H1 (cell line): ENCODE measurements around the gene TFCP2. TPM values are rescaled to one million over a fixed set of nuclear protein-coding genes. Genes with fewer than 3 reads are reported as not detected.

Experiments used
- CTCF ChIA-PET: fragments of 300-600 bp; sonication (Branson Sonifier 250); formaldehyde crosslinking; loops from one replicate; lab custom pipeline; 2021; ENCODE audit not compliant: partially characterized antibody; lab: Charles Lee
- POLR2A ChIA-PET: fragments of 300-600 bp; sonication (Branson Sonifier 250); formaldehyde crosslinking; loops from one replicate; lab custom pipeline; 2021; ENCODE audit warnings: inconsistent platforms; ENCODE audit not compliant: partially characterized antibody; lab: Charles Lee
- DNase-seq, 2 experiments: peaks; one replicate each; pipeline versions ENCODE4 v3.0.0 to v3.0.0-alpha.2; 2010 to 2022; ENCODE audit warnings: low spot score in 2 of 2, low read depth in 1 of 2, mixed read lengths in 1 of 2
- FAIRE-seq: peaks from 2 replicates; lab custom pipeline; 2011; peaks lifted over from hg19 to GRCh38; lab: Jason Lieb, UNC
- H2AFZ ChIP-seq: 2 replicates; pipeline ENCODE4 v1.8.1; 2012; ENCODE audit warnings: low read length, inconsistent platforms
- H2AK5ac ChIP-seq: 2 replicates; pipeline ENCODE4 v1.6.1; 2013; ENCODE audit warnings: low read depth, low read length
- H2BK120ac ChIP-seq: replicated peaks from 2 replicates; pipeline ENCODE3; 2013; ENCODE audit warnings: low read depth, low read length, inconsistent platforms
- H2BK12ac ChIP-seq: 2 replicates; pipeline ENCODE4 v1.6.1; 2013; ENCODE audit warnings: low read depth, low read length
- H2BK15ac ChIP-seq: 2 replicates; pipeline ENCODE4 v1.6.1; 2013; ENCODE audit warnings: low read length
- H2BK20ac ChIP-seq: 2 replicates; pipeline ENCODE4 v1.6.1; 2013; ENCODE audit warnings: low read length
- H2BK5ac ChIP-seq: 2 replicates; pipeline ENCODE4 v1.6.1; 2013; ENCODE audit warnings: low read depth, low read length
- H3K14ac ChIP-seq: 2 replicates; pipeline ENCODE4 v1.6.1; 2013; ENCODE audit warnings: inconsistent platforms; ENCODE audit not compliant: insufficient read length
- H3K18ac ChIP-seq: 2 replicates; pipeline ENCODE4 v1.6.1; 2013; ENCODE audit warnings: low read length; ENCODE audit errors: extremely low read depth
- H3K23ac ChIP-seq: 2 replicates; pipeline ENCODE4 v1.6.1; 2013; ENCODE audit warnings: inconsistent platforms; ENCODE audit not compliant: insufficient read length
- H3K23me2 ChIP-seq: 2 replicates; pipeline ENCODE4 v1.6.1; 2013; ENCODE audit warnings: low read depth, low read length
- H3K27ac ChIP-seq: 2 replicates; pipeline ENCODE4 v1.6.1; 2011; ENCODE audit warnings: low read depth, low read length, inconsistent platforms
- H3K27me3 ChIP-seq, 4 experiments: replicated peaks in 1 of 4; 1 replicate in 1 of 4; 2 replicates in 3 of 4; pipeline versions ENCODE4 v1.6.1 to v1.8.1; 2011 to 2013; ENCODE audit warnings: low read length in 3 of 4, mild to moderate bottlenecking in 3 of 4, inconsistent platforms in 2 of 4, mixed read lengths in 2 of 4, moderate library complexity in 1 of 4; ENCODE audit not compliant: control insufficient read depth in 3 of 4, insufficient read depth in 3 of 4; ENCODE audit errors: extremely low read depth in 1 of 4
- H3K36me3 ChIP-seq, 4 experiments: 2 replicates each; pipeline versions ENCODE4 v1.6.1 to v1.8.1; 2011 to 2013; ENCODE audit warnings: mild to moderate bottlenecking in 4 of 4, low read length in 3 of 4, moderate library complexity in 2 of 4, control low read depth in 1 of 4, inconsistent platforms in 1 of 4; ENCODE audit not compliant: insufficient read depth in 4 of 4, control insufficient read depth in 2 of 4
- H3K4ac ChIP-seq: replicated peaks from 2 replicates; pipeline ENCODE3; 2013; ENCODE audit warnings: low read length, low read depth, mixed read lengths, inconsistent platforms; ENCODE audit not compliant: insufficient read length
- H3K4me1 ChIP-seq, 4 experiments: replicated peaks in 1 of 4; 1 replicate in 1 of 4; 2 replicates in 3 of 4; pipeline versions ENCODE4 v1.6.1 to v1.8.1; 2011 to 2013; ENCODE audit warnings: low read length in 3 of 4, inconsistent platforms in 2 of 4, mixed read lengths in 1 of 4; ENCODE audit not compliant: insufficient read depth in 4 of 4, control insufficient read depth in 3 of 4
- H3K4me2 ChIP-seq, 2 experiments: 2 replicates each; pipeline versions ENCODE4 v1.6.1 to v1.8.1; 2011 to 2013; ENCODE audit warnings: low read depth in 2 of 2, low read length in 2 of 2, control low read depth in 1 of 2, inconsistent platforms in 1 of 2, mild to moderate bottlenecking in 1 of 2; ENCODE audit not compliant: insufficient read depth in 1 of 2
- H3K4me3 ChIP-seq, 4 experiments: fragments of 200-600, 300-600 bp in 1 of 4; sonication (generic), shearing (Covaris generic), sonication (Bioruptor Twin) in 1 of 4; 2 replicates each; pipeline versions ENCODE4 v1.5.1 to v1.8.1; 2011 to 2016; ENCODE audit warnings: low read length in 4 of 4, low read depth in 3 of 4, control low read depth in 2 of 4, inconsistent platforms in 2 of 4, mild to moderate bottlenecking in 2 of 4, mixed read lengths in 1 of 4, moderate library complexity in 1 of 4; ENCODE audit not compliant: insufficient read depth in 2 of 4; ENCODE audit errors: extremely low read depth in 1 of 4
- H3K56ac ChIP-seq: replicated peaks from 2 replicates; pipeline ENCODE3; 2013; ENCODE audit warnings: low read depth, mild to moderate bottlenecking, mixed read lengths, low read length, inconsistent platforms; ENCODE audit not compliant: insufficient read length
- H3K79me1 ChIP-seq: 2 replicates; pipeline ENCODE4 v1.6.1; 2013; ENCODE audit warnings: low read depth, low read length, control low read depth
- H3K79me2 ChIP-seq, 2 experiments: 2 replicates each; pipeline versions ENCODE4 v1.6.1 to v1.8.1; 2012 to 2013; ENCODE audit warnings: low read length in 2 of 2, mild to moderate bottlenecking in 2 of 2, inconsistent platforms in 1 of 2; ENCODE audit not compliant: insufficient read depth in 2 of 2, control insufficient read depth in 1 of 2
- H3K9ac ChIP-seq, 4 experiments: replicated peaks in 1 of 4; 1 replicate in 1 of 4; 2 replicates in 3 of 4; pipeline versions ENCODE4 v1.6.1 to v1.8.1; 2011 to 2013; ENCODE audit warnings: low read depth in 3 of 4, low read length in 3 of 4, control low read depth in 2 of 4, mild to moderate bottlenecking in 2 of 4, moderate library complexity in 2 of 4, inconsistent platforms in 1 of 4; ENCODE audit errors: extremely low read depth in 1 of 4
- H3K9me3 ChIP-seq, 2 experiments: 2 replicates each; pipeline versions ENCODE4 v1.6.1 to v1.8.1; 2012 to 2013; ENCODE audit warnings: mild to moderate bottlenecking in 2 of 2, moderate library complexity in 2 of 2, control low read depth in 1 of 2, inconsistent platforms in 1 of 2, low read depth in 1 of 2, low read length in 1 of 2, mixed read lengths in 1 of 2; ENCODE audit not compliant: insufficient read depth in 2 of 2
- H4K20me1 ChIP-seq, 2 experiments: replicated peaks in 1 of 2; 2 replicates each; pipeline versions ENCODE3 to v1.8.1; 2011 to 2013; ENCODE audit warnings: inconsistent platforms in 2 of 2, low read length in 2 of 2, mild to moderate bottlenecking in 1 of 2; ENCODE audit not compliant: insufficient read depth in 2 of 2, control insufficient read depth in 1 of 2
- H4K5ac ChIP-seq: 2 replicates; pipeline ENCODE4 v1.6.1; 2013; ENCODE audit warnings: low read length, low read depth, mixed read lengths, inconsistent platforms; ENCODE audit not compliant: insufficient read length
- H4K8ac ChIP-seq: 2 replicates; pipeline ENCODE4 v1.8.0; 2013; ENCODE audit warnings: mild to moderate bottlenecking, moderate library complexity, low read length, inconsistent platforms; ENCODE audit not compliant: insufficient read depth; ENCODE audit errors: extremely low read depth
- H4K91ac ChIP-seq: replicated peaks from 2 replicates; pipeline ENCODE3; 2013; ENCODE audit warnings: low read length, mixed read lengths, inconsistent platforms; ENCODE audit not compliant: insufficient read length
- EZH2 ChIP-seq: fragments of 200-600 bp; sonication (generic); IDR thresholded peaks from 2 replicates; pipeline ENCODE4 v1.7.1; 2012; ENCODE audit warnings: low read depth, mild to moderate bottlenecking, moderate library complexity, low read length, inconsistent platforms; ENCODE audit not compliant: severe bottlenecking
- GABPA ChIP-seq: IDR thresholded peaks from 2 replicates; pipeline ENCODE4 v1.6.1; 2011; ENCODE audit warnings: mild to moderate bottlenecking, low read length, moderate library complexity, borderline replicate concordance; ENCODE audit not compliant: insufficient read depth
- HDAC6 ChIP-seq: IDR thresholded peaks from one replicate; pipeline ENCODE4 v1.7.1; 2012; ENCODE audit warnings: low read depth, mild to moderate bottlenecking, inconsistent platforms, low read length, moderate library complexity
- KDM1A ChIP-seq: fragments of 200-600, 300-600 bp; sonication (generic); IDR thresholded peaks from 2 replicates; pipeline ENCODE4 v1.7.1; 2016; ENCODE audit warnings: mild to moderate bottlenecking, low read length, borderline replicate concordance
- KDM5A ChIP-seq: fragments of 200-600 bp; IDR thresholded peaks from 2 replicates; pipeline ENCODE4 v1.7.1; 2012; ENCODE audit warnings: mild to moderate bottlenecking, low read length, inconsistent platforms, mixed read lengths
- NANOG ChIP-seq: IDR thresholded peaks from 2 replicates; pipeline ENCODE4 v1.6.1; 2011; ENCODE audit warnings: low read length, low read depth, mild to moderate bottlenecking, inconsistent platforms; ENCODE audit not compliant: insufficient read depth, poor library complexity, severe bottlenecking
- TCF12 ChIP-seq: IDR thresholded peaks from 2 replicates; pipeline ENCODE4 v1.6.1; 2011; ENCODE audit warnings: low read depth, mild to moderate bottlenecking, low read length
- WGBS, 2 experiments: shearing (Covaris generic) in 1 of 2; methylation state at CpG; one replicate each; pipeline versions ENCODE4 v1.1.6 to v1.1.7; 2013 to 2015; ENCODE audit warnings: low lambda C conversion rate in 2 of 2, mixed read lengths in 2 of 2, inconsistent platforms in 1 of 2, low coverage in 1 of 2, missing lambda C conversion rate in 1 of 2; ENCODE audit not compliant: insufficient replicate concordance in 2 of 2, insufficient coverage in 1 of 2, insufficient read length in 1 of 2; ENCODE audit errors: extremely low coverage in 1 of 2, missing lambda C conversion rate in 1 of 2; 5-methylcytosine and 5-hydroxymethylcytosine counted together
- polyA plus RNA-seq, 7 experiments: library from polyadenylated mRNA; depleted of rRNA in 3 of 7; stranded (reverse) in 5 of 7; unstranded in 2 of 7; fragments of >200 nt in 5 of 7; fragments of 200-250 nt in 2 of 7; gene quantifications; 1 replicate in 5 of 7; 2 replicates in 1 of 7; 4 replicates in 1 of 7; pipeline versions ENCODE4 v1.2.1 to v1.2.3, GENCODE V29; 2011 to 2013; ENCODE audit warnings: missing spikeins in 2 of 7, mixed read lengths in 2 of 7
- total RNA-seq: library from RNA; stranded (reverse); fragmentation: NEBNext Ultra II Directional; extraction: Animal tissue kit (Norgen Biotek cat#: 25700); gene quantifications from 2 replicates; pipeline ENCODE4 v1.2.1, GENCODE V29; 2021

Gene TFCP2
- total and polyA plus RNA-seq, 2 of the 8 experiments (the other 6 are each of a cell fraction or from before 2014, with no cell fraction given), result 19.8 to 49.2 TPM

- Histone ChIP-seq H3K4me2 (no peak overlapping the region), H3K18ac (no peak overlapping the region), H3K9me3 (no peaks in the 10 kb centered on the region), H2BK120ac (no peak overlapping the region), H3K4me3 (no peak overlapping the region), H4K5ac (no peak overlapping the region), H3K4me1 (no peaks in the 10 kb centered on the region), H3K27me3 (no peaks in the 10 kb centered on the region), H3K9ac (no peak overlapping the region), H3K14ac (no peak overlapping the region), H4K91ac (no peak overlapping the region), H3K56ac (no peak overlapping the region), H2BK20ac (no peak overlapping the region), H2BK15ac (no peak overlapping the region), H2BK5ac (no peak overlapping the region), H4K8ac (no peak overlapping the region), H3K27ac (no peak overlapping the region), H3K79me2 (no peaks in the 10 kb centered on the region), H3K23ac (no peak overlapping the region), H4K20me1 (no peaks in the 10 kb centered on the region), H3K23me2 (no peaks in the 10 kb centered on the region), H2AFZ (no peak overlapping the region), H3K79me1 (no peaks in the 10 kb centered on the region), H2BK12ac (no peak overlapping the region), H3K4ac (no peak overlapping the region), H2AK5ac (no peak overlapping the region), H3K36me3 (no peaks in the 10 kb centered on the region)
- DNase-seq, result no peak
- ChIA-PET POLR2A (interaction anchor here (1.1 to 2.5 kb wide), 3 partner anchors 8 to 44 kb away, joined by 4 to 8 read pairs (median 4); no protein-coding TSS in a partner anchor), CTCF (interaction anchor here (0.7 to 1.3 kb wide), 3 partner anchors 8 to 57 kb away, joined by 3 to 6 read pairs (median 3); no protein-coding TSS in a partner anchor)
- WGBS, 2 experiments, result 87% methylated on average over 4 of the region's 7 CpGs; no CpG with 5 or more reads in 1 of the 2 experiments
- no peak for FAIRE-seq
- no peak for TF ChIP-seq EZH2
- no peak for TF ChIP-seq HDAC6
- TF ChIP-seq GABPA, result no peak
- no peak for TF ChIP-seq NANOG
- TF ChIP-seq KDM5A, result no peak
- TF ChIP-seq TCF12, result no peak
- no peak for TF ChIP-seq KDM1A
Measured at GRCh38 chr12:51195841-51196240, 22.9 kb upstream of the TFCP2 start.
